OCI-LY7 (cell line): ENCODE results near the gene PRRC2B.

Experiments used
- CTCF ChIP-seq: fragments of 200-600 bp; sonication (generic); conservative IDR thresholded peaks from 2 replicates; pipeline ENCODE4 v1.5.1; 2014; ENCODE audit warnings: mild to moderate bottlenecking, antibody characterized with exemption, low read length, moderate library complexity, mixed read lengths
- EZH2phosphoT487 ChIP-seq: fragments of 200-600 bp; sonication (generic); IDR thresholded peaks from 2 replicates; pipeline ENCODE4 v1.6.1; 2018; ENCODE audit warnings: low read depth, borderline replicate concordance, mild to moderate bottlenecking, mixed run types, antibody characterized with exemption, low read length, moderate library complexity, mixed read lengths

- TF ChIP-seq CTCF (no peak), EZH2phosphoT487 (no peak)
These were observed 40.8 kb downstream of the PRRC2B start for GRCh38 chr9:131434673-131435072.
